ENCODE measurements around the gene ZBTB44.

Gene ZBTB44

GRCh38 chr11:130323452-130324450 is 9.0 kb upstream of the ZBTB44 start:
- TF ChIP-seq CTCF (conservative IDR thresholded peaks at IDR 0.05; ENCODE audit: low read depth), result no peak
- CTCF ChIA-PET, result no interaction called here
- DNase-seq (ENCODE audit: low spot score), result no peak
- no peak overlapping the region for H3K27ac ChIP-seq
- POLR2A ChIA-PET (ENCODE audit: low non-redundant PET), result no interaction called here

GRCh38 chr11:130322126-130322525 is 7.4 kb upstream of the ZBTB44 start:
- CTCF ChIA-PET, result no interaction called here
- POLR2A ChIA-PET (ENCODE audit: low non-redundant PET), result no interaction called here
- no peak for TF ChIP-seq CTCF (conservative IDR thresholded peaks at IDR 0.05; ENCODE audit: low read depth)
- DNase-seq (ENCODE audit: low spot score), result no peak
- H3K27ac ChIP-seq, result no peak overlapping the region

GRCh38 chr11:130318031-130318673 is 3.4 kb upstream of the ZBTB44 start:
- ChIA-PET CTCF (interaction anchor here (0.6 kb wide), 1 partner anchor 162 kb away, joined by 3 read pairs; no protein-coding TSS in a partner anchor), POLR2A (ENCODE audit: low non-redundant PET) (interaction anchor here (0.6 kb wide), 2 partner anchors 11 to 42 kb away, joined by 3 to 4 read pairs; no protein-coding TSS in a partner anchor)
- no peak overlapping the region for H3K27ac ChIP-seq
- TF ChIP-seq CTCF (conservative IDR thresholded peaks at IDR 0.05; ENCODE audit: low read depth), result no peak
- no peak for DNase-seq (ENCODE audit: low spot score)

GRCh38 chr11:130315354-130315970 is 745 bp upstream of the ZBTB44 start:
- ChIA-PET CTCF (no interaction called here), POLR2A (ENCODE audit: low non-redundant PET) (no interaction called here)
- peak overlapping the region; percentile 92 for H3K27ac ChIP-seq
- DNase-seq (ENCODE audit: low spot score), result no peak
- no peak for TF ChIP-seq CTCF (conservative IDR thresholded peaks at IDR 0.05; ENCODE audit: low read depth)

- H3K27ac ChIP-seq, result peak overlapping the region; percentile 92
These were observed 450 bp downstream of the ZBTB44 start for GRCh38 chr11:130314184-130314749.

More at GRCh38 chr11:130314184-130314749, 450 bp downstream of the ZBTB44 start:
- peak; percentile 67 for DNase-seq (ENCODE audit: low spot score)
- TF ChIP-seq CTCF (conservative IDR thresholded peaks at IDR 0.05; ENCODE audit: low read depth), result no peak
- POLR2A ChIA-PET (ENCODE audit: low non-redundant PET), result no interaction called here
- CTCF ChIA-PET, result no interaction called here
